HG02610 (cell line): ENCODE results near the gene ATN1.
A peak's percentile ranks its signal among the peaks of the same experiment; 100 is the strongest.
"Not testable (repeated sequence)": the region's sequence is repeated elsewhere in the genome, so short reads cannot be mapped to it uniquely, and the experiment has no call there.

ENCODE experiments used
- ATAC-seq: cut with Tn5 transposase; IDR thresholded peaks from one replicate; pipeline ENCODE4 v1.9.1; 2021; ENCODE audit warnings: mild to moderate bottlenecking, moderate library complexity; ENCODE audit not compliant: unreplicated experiment

The ATN1 gene

DNA sequence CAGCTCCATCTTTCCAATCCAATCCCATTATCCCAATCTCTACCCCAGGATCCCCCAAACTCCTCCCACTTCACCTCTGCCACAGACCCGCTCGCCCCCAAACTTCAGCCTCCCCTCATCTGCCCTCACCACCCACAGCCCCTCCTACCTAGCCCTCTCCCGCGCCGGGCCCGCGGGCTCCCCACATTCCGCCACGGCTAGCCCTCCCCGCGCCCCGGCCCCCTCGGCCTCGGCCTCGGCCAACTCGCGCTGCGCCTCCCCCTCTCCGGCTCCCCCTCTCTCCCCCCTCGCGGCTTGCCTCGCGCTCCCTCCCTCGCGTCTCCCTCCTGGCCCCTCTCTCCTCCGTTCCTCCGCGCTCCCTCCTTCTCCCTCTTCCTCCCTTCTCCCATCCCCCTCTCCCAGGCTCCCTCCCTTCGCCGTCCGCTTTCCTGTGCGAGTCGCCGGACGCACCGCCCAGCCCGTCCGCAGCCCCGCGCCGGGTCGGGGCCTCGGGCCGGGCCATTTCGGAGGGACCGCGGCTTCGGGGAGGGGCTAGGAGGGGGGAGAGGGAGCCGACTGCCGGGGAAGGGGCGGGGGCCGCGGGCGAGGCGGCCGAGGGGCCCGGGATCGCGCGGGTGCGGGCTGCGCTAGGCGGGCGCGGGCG lies at the start of gene ATN1:
Gene ATN1 (plus strand): TSS at position 581 of the 643 bp plus-strand sequence. CDS start 6,043 bp downstream, outside the sequence.
- ATAC-seq: no peak

DNA sequence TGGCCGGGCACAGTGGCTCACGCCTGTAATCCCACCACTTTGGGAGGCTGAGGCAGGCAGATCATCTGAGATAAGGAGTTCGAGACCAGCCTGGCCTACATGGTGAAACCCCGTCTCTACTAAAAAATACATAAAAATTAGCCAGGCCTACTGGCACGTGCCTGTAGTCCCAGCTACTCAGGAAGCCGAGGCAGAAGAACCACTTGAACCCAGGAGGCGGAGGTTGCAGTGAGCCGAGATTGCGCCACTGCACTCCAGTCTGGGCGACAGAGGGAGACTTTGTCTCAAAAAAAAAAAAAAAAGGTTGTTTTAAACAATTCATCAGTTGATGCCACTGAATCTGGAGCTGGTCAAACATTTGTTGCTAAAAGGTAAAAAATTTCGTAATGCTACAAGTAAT lies 47.9 kb upstream of the ATN1 start:
- not testable (repeated sequence) for ATAC-seq

GRCh38 chr12:6883252-6883651 lies 44.5 kb upstream of the ATN1 start:
- ATAC-seq: no peak

GRCh38 chr12:6883683-6884082 lies 44.1 kb upstream of the ATN1 start:
- ATAC-seq: no peak

GRCh38 chr12:6884539-6884938 lies 43.2 kb upstream of the ATN1 start:
- no peak for ATAC-seq

DNA sequence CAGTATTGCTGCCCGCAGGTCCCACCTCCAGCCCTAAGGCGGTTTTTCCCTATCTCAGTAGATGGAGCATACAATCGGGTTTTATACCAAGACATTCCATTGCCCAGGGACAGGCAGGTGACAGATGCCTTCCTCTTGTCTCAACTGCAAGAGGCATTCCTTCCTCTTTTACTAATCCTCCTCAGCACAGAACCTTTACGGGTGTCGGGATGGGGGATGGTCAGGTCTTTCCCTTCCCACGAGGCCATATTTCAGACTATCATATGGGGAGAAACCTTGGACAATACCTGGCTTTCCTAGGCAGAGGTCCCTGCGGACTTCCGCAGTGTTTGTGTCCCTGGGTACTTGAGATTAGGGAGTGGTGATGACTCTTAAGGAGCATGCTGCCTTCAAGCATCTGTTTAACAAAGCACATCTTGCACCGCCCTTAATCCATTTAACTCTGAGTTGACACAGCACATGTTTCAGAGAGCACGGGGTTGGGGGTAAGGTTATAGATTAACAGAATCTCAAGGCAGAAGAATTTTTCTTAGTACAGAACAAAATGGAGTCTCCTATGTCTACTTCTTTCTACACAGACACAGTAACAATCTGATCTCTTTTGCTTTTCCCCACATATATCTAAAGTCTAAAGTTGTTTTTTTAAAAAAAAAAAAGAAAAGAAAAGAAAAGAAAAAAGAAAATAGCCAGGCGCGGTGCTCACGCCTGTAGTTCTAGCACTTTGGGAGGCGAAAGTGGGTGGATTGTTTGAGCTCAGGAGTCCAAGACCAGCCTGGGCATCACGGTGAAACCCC lies 41.4 kb upstream of the ATN1 start:
- ATAC-seq: not testable (repeated sequence)

DNA sequence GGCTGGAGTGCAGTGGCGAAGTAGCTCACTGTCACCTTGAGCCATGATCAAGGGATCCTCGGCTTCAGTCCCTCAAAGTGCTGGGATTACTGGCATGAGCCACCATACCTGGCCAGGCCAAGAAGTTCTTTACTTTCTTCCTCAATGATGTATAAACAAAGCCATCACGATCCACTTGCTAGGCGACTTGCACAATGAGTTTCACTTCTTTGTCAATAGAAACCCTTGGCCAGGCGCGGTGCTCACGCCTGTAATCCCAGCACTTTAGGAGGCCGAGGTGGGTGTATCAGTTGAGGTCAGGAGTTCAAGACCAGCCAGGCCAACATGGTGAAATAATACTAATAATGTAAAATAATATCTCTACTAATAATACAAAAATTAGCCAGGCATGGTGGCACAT lies 40.3 kb upstream of the ATN1 start:
- ATAC-seq: no peak

GRCh38 chr12:6888360-6888759 lies 39.4 kb upstream of the ATN1 start:
- ATAC-seq: no peak

- not testable (repeated sequence) for ATAC-seq
Measured at GRCh38 chr12:6888794-6889193, 39.0 kb upstream of the ATN1 start.

- not testable (repeated sequence) for ATAC-seq
Measured at GRCh38 chr12:6889775-6890573, 37.8 kb upstream of the ATN1 start.

GRCh38 chr12:6890789-6891645 lies 36.7 kb upstream of the ATN1 start:
- peak; percentile 91 for ATAC-seq

DNA sequence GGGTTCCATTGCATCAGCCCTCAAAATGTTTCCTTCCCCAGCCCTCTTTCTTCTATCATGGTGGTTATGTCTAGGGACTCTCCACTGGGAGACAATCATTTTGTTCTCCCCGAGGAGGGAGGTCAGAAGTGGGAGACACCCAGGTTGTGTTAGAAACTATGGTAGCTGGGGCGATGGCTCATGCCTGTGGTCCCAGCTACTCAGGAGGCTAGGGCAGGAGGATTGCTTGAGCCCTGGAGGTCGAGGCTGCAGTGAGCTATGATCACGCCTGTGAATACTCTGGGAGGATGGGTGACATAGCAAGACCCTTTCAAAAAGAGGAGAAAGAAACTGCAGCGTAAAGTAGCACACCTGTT lies 36.1 kb upstream of the ATN1 start:
- ATAC-seq: no peak

DNA sequence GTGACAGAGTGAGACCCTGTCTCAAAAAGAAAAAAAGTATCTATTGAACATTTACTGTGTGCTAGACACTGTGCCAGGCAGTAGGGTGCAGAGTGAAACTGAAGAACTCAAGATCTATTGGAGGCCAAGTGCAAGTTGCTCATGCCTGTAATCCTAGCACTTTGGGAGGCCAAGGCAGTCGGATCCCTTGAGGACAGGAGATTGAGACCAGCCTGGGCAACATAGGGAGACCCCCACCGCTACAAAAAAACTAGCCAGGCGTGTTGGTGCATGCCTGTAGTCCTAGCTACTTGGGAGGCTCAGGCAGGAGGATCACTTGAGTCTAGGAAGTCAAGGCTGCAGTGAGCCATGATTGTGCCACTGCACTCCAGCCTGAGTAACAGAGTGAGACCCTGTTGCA lies 35.1 kb upstream of the ATN1 start:
- not testable (repeated sequence) for ATAC-seq

- ATAC-seq: no peak
Measured at GRCh38 chr12:6894321-6894720, 33.4 kb upstream of the ATN1 start.

- no peak for ATAC-seq
Measured at GRCh38 chr12:6896846-6897435, 30.8 kb upstream of the ATN1 start.

DNA sequence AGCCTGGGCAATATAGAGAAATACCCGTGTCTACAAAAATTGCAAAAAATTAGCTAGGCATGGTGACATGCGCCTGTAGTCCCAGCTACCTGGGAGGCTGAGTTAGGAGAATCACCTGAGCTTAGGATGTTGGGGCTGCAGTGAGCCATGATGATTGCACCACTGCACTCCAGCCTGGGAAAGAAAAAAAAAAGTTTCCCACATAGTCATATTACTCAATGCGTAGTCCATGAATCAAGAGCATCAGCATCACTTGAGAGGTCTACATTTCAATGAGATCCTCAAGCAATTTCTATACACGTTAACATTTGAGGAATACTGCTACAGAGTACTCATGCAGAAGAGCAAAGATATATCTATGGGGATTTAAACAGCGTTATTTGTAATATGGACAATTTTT lies 28.3 kb upstream of the ATN1 start:
- no peak for ATAC-seq

DNA sequence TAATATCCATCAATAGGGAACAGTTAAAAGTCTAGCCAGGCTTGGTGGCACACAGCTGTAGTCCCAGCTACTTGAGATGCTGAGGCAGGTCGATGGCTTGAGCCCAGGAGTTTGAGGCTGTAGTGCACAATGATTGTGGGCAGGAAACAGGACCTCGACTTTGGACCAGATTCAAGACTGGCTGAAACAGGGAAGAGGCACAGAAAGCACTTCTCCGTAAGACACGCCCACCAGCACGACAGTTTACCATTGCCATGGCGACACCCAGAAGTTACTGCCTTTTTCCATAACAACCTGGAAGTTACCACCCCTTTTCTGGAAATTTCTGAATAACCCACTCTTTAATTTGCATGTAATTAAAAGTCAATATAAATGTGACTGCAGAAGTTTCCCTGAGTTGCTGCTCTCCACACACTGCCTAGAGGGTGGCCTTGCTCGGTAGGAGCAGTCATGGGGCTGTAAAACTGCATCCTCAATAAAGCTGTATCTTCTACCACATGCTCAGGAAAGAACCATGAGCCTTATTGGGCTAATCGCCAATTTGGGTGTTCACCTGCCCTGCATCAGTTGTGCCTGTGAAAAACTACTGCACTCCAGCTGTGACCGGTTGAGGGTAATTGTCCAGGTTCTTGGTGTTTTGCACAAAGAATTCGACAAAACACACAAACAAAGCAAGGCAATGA lies 27.8 kb upstream of the ATN1 start:
- no peak for ATAC-seq

DNA sequence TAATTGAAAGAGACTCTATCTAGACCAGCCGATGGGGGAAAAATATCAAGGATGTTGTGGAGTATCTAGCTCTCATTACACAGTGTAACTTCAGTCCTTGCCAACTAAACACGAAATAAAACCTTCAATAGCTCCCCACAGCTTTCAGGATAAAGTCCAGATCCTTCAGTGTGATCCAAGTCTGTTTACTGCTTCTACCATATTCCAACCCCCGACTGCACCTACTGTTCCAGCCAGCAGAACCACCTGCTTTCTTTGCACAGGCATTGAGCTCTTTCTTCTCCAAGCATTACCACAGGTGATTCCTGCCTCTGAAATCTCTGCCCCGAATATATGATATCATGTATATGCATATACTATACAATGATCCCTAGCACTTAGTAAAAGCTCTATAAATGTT lies 25.3 kb upstream of the ATN1 start:
- no peak for ATAC-seq

DNA sequence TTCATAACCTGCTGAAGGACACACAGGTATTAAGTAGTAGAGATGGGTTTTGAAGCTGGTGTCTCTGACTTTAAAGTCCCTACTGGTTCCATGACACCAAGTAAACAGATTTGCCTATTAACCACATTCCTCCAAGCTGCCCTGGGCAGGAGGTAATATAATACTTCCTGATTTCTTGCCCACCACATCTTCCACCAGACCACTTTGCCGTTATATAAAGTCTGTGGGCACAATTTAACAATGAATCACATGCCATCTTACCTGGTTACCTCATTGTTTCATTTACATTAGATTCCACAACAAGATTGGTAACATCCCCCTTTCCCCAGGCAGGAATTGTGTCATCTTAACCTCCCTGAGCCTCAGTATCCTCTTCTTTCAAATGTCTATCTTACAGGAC lies 24.0 kb upstream of the ATN1 start:
- ATAC-seq: no peak
